ENCODE measurements around the gene MIR17HG. TPM values are rescaled to one million over a fixed set of nuclear protein-coding genes. Genes with fewer than 3 reads are reported as not detected.

The MIR17HG gene
- polyA plus RNA-seq, 1 experiment = 0.25 TPM

GRCh38 chr13:91359111-91359510 is 11.6 kb downstream of the MIR17HG start:
- H3K27me3 ChIP-seq (ENCODE audit: control insufficient read depth, insufficient read depth, low read length) = no peaks in the 10 kb centered on the region
- H3K4me3 ChIP-seq (ENCODE audit: low read depth, low read length) = no peak overlapping the region
- TF ChIP-seq CTCF (IDR thresholded peaks at IDR 0.05; ENCODE audit: insufficient read depth, low read depth, low read length) = no peak
- ChIA-PET CTCF (interaction anchor here (0.7 to 1.5 kb wide), 2 partner anchors 10 to 48 kb away, joined by 3 to 5 read pairs; no protein-coding TSS in a partner anchor), POLR2A (no interaction called here)
- H3K36me3 ChIP-seq (ENCODE audit: control insufficient read depth, insufficient read depth, low read length) = no peaks in the 10 kb centered on the region; the same call in 1 of the 2 replicates
- DNase-seq (ENCODE audit: low read depth) = no peak

GRCh38 chr13:91359631-91360030 is 12.1 kb downstream of the MIR17HG start:
- Histone ChIP-seq H3K36me3 (ENCODE audit: control insufficient read depth, insufficient read depth, low read length) (no peaks in the 10 kb centered on the region; the same call in 1 of the 2 replicates), H3K27me3 (ENCODE audit: control insufficient read depth, insufficient read depth, low read length) (no peaks in the 10 kb centered on the region), H3K4me3 (ENCODE audit: low read depth, low read length) (no peak overlapping the region)
- ChIA-PET CTCF (interaction anchor here (0.7 to 1.5 kb wide), 2 partner anchors 10 to 47 kb away, joined by 3 to 5 read pairs; no protein-coding TSS in a partner anchor), POLR2A (no interaction called here)
- TF ChIP-seq CTCF (IDR thresholded peaks at IDR 0.05; ENCODE audit: insufficient read depth, low read depth, low read length) = no peak
- no peak for DNase-seq (ENCODE audit: low read depth)

- no peak for TF ChIP-seq CTCF (IDR thresholded peaks at IDR 0.05; ENCODE audit: insufficient read depth, low read depth, low read length)
- ChIA-PET POLR2A (no interaction called here), CTCF (no interaction called here)
Observed at GRCh38 chr13:91360246-91360751, 12.8 kb downstream of the MIR17HG start.

GRCh38 chr13:91361755-91362271 is 14.3 kb downstream of the MIR17HG start:
- Histone ChIP-seq H3K4me3 (ENCODE audit: low read depth, low read length) (no peak overlapping the region), H3K27me3 (ENCODE audit: control insufficient read depth, insufficient read depth, low read length) (no peaks in the 10 kb centered on the region), H3K36me3 (ENCODE audit: control insufficient read depth, insufficient read depth, low read length) (no peaks in the 10 kb centered on the region)
- CTCF ChIA-PET = no interaction called here
- no peak for TF ChIP-seq CTCF (IDR thresholded peaks at IDR 0.05; ENCODE audit: insufficient read depth, low read depth, low read length)
- POLR2A ChIA-PET = no interaction called here
- no peak for DNase-seq (ENCODE audit: low read depth)

More at GRCh38 chr13:91360246-91360751, 12.8 kb downstream of the MIR17HG start:
- H3K4me3 ChIP-seq (ENCODE audit: low read depth, low read length) = no peak overlapping the region
- no peaks in the 10 kb centered on the region; the same call in 1 of the 2 replicates for H3K36me3 ChIP-seq (ENCODE audit: control insufficient read depth, insufficient read depth, low read length)
- H3K27me3 ChIP-seq (ENCODE audit: control insufficient read depth, insufficient read depth, low read length) = no peaks in the 10 kb centered on the region
- DNase-seq (ENCODE audit: low read depth) = no peak

- H3K4me3 ChIP-seq (ENCODE audit: low read depth, low read length) = no peak overlapping the region
- no peak for TF ChIP-seq CTCF (IDR thresholded peaks at IDR 0.05; ENCODE audit: insufficient read depth, low read depth, low read length)
- ChIA-PET POLR2A (no interaction called here), CTCF (no interaction called here)
- no peaks in the 10 kb centered on the region for H3K36me3 ChIP-seq (ENCODE audit: control insufficient read depth, insufficient read depth, low read length)
- DNase-seq (ENCODE audit: low read depth) = no peak
- H3K27me3 ChIP-seq (ENCODE audit: control insufficient read depth, insufficient read depth, low read length) = no peaks in the 10 kb centered on the region
Observed at GRCh38 chr13:91362908-91363307, 15.4 kb downstream of the MIR17HG start.

Data from BJ (cell line).